Measurements from ENCODE around the gene MEIOB.
"Not testable (repeated sequence)": the region's sequence is repeated elsewhere in the genome, so short reads cannot be mapped to it uniquely, and the experiment has no call there.

MEIOB gene

GRCh38 chr16:1877089-1877488, 5.1 kb upstream of the MEIOB start:
- DNase-seq: no peak

- no peak for DNase-seq
Measured at GRCh38 chr16:1876468-1876867, 4.5 kb upstream of the MEIOB start.

- not testable (repeated sequence) for DNase-seq
Measured at GRCh38 chr16:1876066-1876465, 4.1 kb upstream of the MEIOB start.

- DNase-seq: no peak
Measured at GRCh38 chr16:1874854-1875253, 2.9 kb upstream of the MEIOB start.

GRCh38 chr16:1870365-1871082, 1.4 kb downstream of the MEIOB start:
- DNase-seq: no peak

- DNase-seq: no peak
Measured at GRCh38 chr16:1865902-1866690, 5.9 kb downstream of the MEIOB start.

GRCh38 chr16:1863681-1864460, 8.1 kb downstream of the MEIOB start:
- peak; percentile 49 for DNase-seq

GRCh38 chr16:1862394-1862793, 9.6 kb downstream of the MEIOB start:
- no peak for DNase-seq

- no peak for DNase-seq
Measured at GRCh38 chr16:1861730-1862129, 10.2 kb downstream of the MEIOB start.

GRCh38 chr16:1859650-1860049, 12.3 kb downstream of the MEIOB start:
- no peak for DNase-seq

- no peak for DNase-seq
Measured at GRCh38 chr16:1858189-1858865, 13.6 kb downstream of the MEIOB start.

GRCh38 chr16:1857433-1858097, 14.4 kb downstream of the MEIOB start:
- no peak for DNase-seq

- no peak for DNase-seq
Measured at GRCh38 chr16:1851793-1852192, 20.2 kb downstream of the MEIOB start.

- no peak for DNase-seq
Measured at GRCh38 chr16:1850981-1851380, 21.0 kb downstream of the MEIOB start.

GRCh38 chr16:1846416-1846815, 25.5 kb downstream of the MEIOB start:
- DNase-seq: no peak

- no peak for DNase-seq
Measured at GRCh38 chr16:1845985-1846384, 26.0 kb downstream of the MEIOB start.

- DNase-seq: no peak
Measured at GRCh38 chr16:1839554-1839953, 32.4 kb downstream of the MEIOB start.

GRCh38 chr16:1834096-1834495, 37.9 kb downstream of the MEIOB start:
- no peak for DNase-seq

GRCh38 chr16:1832838-1833454, 39.0 kb downstream of the MEIOB start:
- DNase-seq: no peak

- no peak for DNase-seq
Measured at GRCh38 chr16:1831186-1832075, 40.5 kb downstream of the MEIOB start.

All from right kidney (tissue), 1 donor.